ENCODE measurements around the gene CHD3.

CHD3 gene

GRCh38 chr17:7846063-7846735, 42.4 kb upstream of the CHD3 start:
- TF ChIP-seq POLR2A (IDR thresholded peaks at IDR 0.05; ENCODE audit: low read length) (no peak), GATA1 (IDR thresholded peaks at IDR 0.05; ENCODE audit: low read depth, low read length) (no peak)
- DNase-seq: no peak

- DNase-seq: no peak
Measured at GRCh38 chr17:7846765-7847661, 41.6 kb upstream of the CHD3 start.

DNA sequence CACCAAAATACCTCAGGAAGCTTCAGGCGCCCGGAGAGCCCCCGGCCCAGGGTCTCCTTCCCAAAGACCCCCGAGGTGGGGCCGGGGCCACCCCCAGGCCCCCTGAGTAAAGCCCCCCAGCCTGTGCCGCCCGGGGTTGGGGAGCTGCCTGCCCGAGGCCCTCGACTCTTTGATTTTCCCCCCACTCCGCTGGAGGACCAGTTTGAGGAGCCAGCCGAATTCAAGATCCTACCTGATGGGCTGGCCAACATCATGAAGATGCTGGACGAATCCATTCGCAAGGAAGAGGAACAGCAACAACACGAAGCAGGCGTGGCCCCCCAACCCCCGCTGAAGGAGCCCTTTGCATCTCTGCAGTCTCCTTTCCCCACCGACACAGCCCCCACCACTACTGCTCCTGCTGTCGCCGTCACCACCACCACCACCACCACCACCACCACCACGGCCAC, 40.4 kb upstream of the CHD3 start:
- TF ChIP-seq GATA1 (IDR thresholded peaks at IDR 0.05; ENCODE audit: low read depth, low read length) (no peak), POLR2A (IDR thresholded peaks at IDR 0.05; ENCODE audit: low read length) (no peak)
- no peak for DNase-seq

More at GRCh38 chr17:7846765-7847661, 41.6 kb upstream of the CHD3 start:
- TF ChIP-seq GATA1 (IDR thresholded peaks at IDR 0.05; ENCODE audit: low read depth, low read length) (no peak), POLR2A (IDR thresholded peaks at IDR 0.05; ENCODE audit: low read length) (no peak)

GRCh38 chr17:7848739-7849129, 39.9 kb upstream of the CHD3 start:
- TF ChIP-seq GATA1 (IDR thresholded peaks at IDR 0.05; ENCODE audit: low read depth, low read length): no peak
- TF ChIP-seq POLR2A (IDR thresholded peaks at IDR 0.05; ENCODE audit: low read length): no peak
- no peak for DNase-seq

GRCh38 chr17:7849130-7849750, 39.3 kb upstream of the CHD3 start:
- TF ChIP-seq POLR2A (IDR thresholded peaks at IDR 0.05; ENCODE audit: low read length): no peak
- TF ChIP-seq GATA1 (IDR thresholded peaks at IDR 0.05; ENCODE audit: low read depth, low read length): no peak
- no peak for DNase-seq

DNA sequence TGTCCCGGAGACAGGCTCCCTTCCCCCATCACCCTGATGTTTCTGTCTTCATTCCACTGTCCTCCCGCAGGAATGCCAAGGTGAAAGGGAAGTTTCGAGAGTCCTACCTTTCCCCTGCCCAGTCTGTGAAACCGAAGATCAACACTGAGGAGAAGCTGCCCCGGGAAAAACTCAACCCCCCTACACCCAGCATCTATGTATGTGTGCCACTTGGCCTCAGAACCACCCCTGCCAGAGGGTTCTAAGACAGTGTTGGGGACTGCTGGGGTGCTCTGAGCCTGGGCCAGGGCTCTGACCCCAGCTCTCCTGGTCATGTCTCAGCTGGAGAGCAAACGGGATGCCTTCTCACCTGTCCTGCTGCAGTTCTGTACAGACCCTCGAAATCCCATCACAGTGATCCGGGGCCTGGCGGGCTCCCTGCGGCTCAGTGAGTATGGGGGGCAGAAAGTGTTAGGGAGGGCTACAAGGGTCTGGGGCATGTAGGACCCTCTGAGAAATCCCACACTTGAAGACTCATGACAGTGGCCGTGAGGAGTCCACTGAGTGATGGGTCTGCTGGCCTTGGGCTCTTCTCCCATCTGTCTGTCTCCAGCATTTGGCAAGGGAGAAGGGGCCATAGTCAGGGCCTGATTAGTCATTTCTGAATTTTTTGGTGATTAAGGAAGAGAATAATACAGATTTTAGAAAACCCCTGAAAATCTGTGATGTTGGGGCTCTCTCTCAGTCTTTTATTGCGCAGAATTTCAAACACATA, 38.7 kb upstream of the CHD3 start:
- TF ChIP-seq POLR2A (IDR thresholded peaks at IDR 0.05; ENCODE audit: low read length): no peak
- no peak for TF ChIP-seq GATA1 (IDR thresholded peaks at IDR 0.05; ENCODE audit: low read depth, low read length)
- no peak for DNase-seq

DNA sequence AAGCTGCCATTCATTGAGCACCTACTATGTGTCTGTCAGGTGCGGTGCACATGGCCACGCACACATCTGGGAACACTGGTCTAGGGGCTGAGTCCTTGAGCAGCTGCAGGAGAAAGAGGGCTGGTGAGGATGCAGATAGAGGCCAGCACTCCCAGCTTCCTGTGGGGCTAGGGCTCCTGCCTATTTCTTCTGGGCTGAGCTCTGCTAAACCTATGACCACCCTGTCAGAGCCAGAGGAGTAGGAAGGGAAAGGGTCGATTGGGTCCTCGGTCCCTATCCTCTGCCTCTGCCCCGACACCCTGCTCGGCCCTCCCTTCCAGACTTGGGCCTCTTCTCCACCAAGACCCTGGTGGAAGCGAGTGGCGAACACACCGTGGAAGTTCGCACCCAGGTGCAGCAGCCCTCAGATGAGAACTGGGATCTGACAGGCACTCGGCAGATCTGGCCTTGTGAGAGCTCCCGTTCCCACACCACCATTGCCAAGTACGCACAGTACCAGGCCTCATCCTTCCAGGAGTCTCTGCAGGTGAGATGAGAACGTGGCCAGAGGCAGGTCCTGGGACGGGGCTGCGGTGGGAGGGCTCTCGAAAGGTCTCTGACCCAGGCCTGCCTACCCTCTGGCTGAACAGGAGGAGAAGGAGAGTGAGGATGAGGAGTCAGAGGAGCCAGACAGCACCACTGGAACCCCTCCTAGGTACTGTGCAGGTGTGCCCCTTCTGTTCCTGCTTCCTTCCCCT, 37.7 kb upstream of the CHD3 start:
- no peak for DNase-seq
- no peak for TF ChIP-seq GATA1 (IDR thresholded peaks at IDR 0.05; ENCODE audit: low read depth, low read length)
- no peak for TF ChIP-seq POLR2A (IDR thresholded peaks at IDR 0.05; ENCODE audit: low read length)

DNA sequence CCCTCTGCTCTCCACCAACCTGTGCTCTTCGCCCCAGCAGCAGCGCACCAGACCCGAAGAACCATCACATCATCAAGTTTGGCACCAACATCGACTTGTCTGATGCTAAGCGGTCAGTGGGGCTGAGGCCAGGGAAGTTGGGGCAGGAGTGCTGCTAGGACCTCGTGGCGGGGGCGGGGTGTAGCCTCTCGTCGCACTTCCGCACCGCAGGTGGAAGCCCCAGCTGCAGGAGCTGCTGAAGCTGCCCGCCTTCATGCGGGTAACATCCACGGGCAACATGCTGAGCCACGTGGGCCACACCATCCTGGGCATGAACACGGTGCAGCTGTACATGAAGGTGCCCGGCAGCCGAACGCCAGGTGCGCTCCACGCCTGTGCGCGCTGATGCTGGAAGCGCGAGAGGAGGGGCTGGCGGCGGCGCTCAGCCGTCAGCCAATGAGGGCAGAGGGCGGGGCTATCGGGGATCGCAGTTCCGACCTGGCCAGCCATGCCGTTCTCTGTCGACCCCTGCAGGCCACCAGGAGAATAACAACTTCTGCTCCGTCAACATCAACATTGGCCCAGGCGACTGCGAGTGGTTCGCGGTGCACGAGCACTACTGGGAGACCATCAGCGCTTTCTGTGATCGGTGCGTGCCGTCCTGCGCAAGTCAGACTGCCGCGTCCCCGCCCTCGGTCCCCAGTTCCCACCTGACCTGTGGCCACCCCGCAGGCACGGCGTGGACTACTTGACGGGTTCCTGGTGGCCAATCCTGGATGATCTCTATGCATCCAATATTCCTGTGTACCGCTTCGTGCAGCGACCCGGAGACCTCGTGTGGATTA, 36.9 kb upstream of the CHD3 start:
- peak; percentile 39 for TF ChIP-seq POLR2A (IDR thresholded peaks at IDR 0.05; ENCODE audit: low read length)
- TF ChIP-seq GATA1 (IDR thresholded peaks at IDR 0.05; ENCODE audit: low read depth, low read length): no peak
- DNase-seq: peak; percentile 92 to 96

- TF ChIP-seq GATA1 (IDR thresholded peaks at IDR 0.05; ENCODE audit: low read depth, low read length): no peak
- no peak for TF ChIP-seq POLR2A (IDR thresholded peaks at IDR 0.05; ENCODE audit: low read length)
- peak in 1 of 2 experiments; percentile 49 for DNase-seq
Measured at GRCh38 chr17:7852262-7852670, 36.3 kb upstream of the CHD3 start.

GRCh38 chr17:7852919-7853690, 35.5 kb upstream of the CHD3 start:
- no peak for DNase-seq

DNA sequence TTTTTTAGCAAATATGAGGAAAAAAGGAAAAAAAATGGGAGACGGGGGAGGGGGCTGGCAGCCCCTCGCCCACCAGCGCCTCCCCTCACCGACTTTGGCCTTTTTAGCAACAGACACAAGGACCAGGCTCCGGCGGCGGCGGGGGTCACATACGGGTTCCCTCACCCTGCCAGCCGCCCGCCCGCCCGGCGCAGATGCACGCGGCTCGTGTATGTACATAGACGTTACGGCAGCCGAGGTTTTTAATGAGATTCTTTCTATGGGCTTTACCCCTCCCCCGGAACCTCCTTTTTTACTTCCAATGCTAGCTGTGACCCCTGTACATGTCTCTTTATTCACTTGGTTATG, 34.9 kb upstream of the CHD3 start:
- DNase-seq: no peak
- TF ChIP-seq POLR2A (IDR thresholded peaks at IDR 0.05; ENCODE audit: low read length) (no peak), GATA1 (IDR thresholded peaks at IDR 0.05; ENCODE audit: low read depth, low read length) (no peak)

More at GRCh38 chr17:7852919-7853690, 35.5 kb upstream of the CHD3 start:
- no peak for TF ChIP-seq POLR2A (IDR thresholded peaks at IDR 0.05; ENCODE audit: low read length)
- TF ChIP-seq GATA1 (IDR thresholded peaks at IDR 0.05; ENCODE audit: low read depth, low read length): no peak
